Coronary artery (tissue), 2 donors: ENCODE data around the gene GOT1.

Experiments
- DNase-seq: peaks from one replicate; pipeline ENCODE4 v3.0.0-alpha.2; 2017; ENCODE audit warnings: low spot score
- H3K27ac ChIP-seq, 2 donors: fragments of 200-600 bp; sonication (generic); one replicate each; pipeline ENCODE4 v1.5.1; 2016 to 2019
- H3K4me3 ChIP-seq: fragments of 200-600 bp; sonication (generic); 2 replicates; pipeline ENCODE4 v1.5.1; 2016; ENCODE audit warnings: mild to moderate bottlenecking, moderate library complexity
- CTCF ChIP-seq: fragments of 200-600 bp; sonication (generic); IDR thresholded peaks from one replicate; pipeline ENCODE4 v1.5.1; 2019; ENCODE audit warnings: antibody characterized with exemption

The GOT1 gene

GRCh38 chr10:99374526-99374925 lies 55.9 kb downstream of the GOT1 start:
- H3K4me3 ChIP-seq, result no peak overlapping the region
- no peak for DNase-seq
- TF ChIP-seq CTCF, result no peak
- no peak overlapping the region for H3K27ac ChIP-seq

DNA sequence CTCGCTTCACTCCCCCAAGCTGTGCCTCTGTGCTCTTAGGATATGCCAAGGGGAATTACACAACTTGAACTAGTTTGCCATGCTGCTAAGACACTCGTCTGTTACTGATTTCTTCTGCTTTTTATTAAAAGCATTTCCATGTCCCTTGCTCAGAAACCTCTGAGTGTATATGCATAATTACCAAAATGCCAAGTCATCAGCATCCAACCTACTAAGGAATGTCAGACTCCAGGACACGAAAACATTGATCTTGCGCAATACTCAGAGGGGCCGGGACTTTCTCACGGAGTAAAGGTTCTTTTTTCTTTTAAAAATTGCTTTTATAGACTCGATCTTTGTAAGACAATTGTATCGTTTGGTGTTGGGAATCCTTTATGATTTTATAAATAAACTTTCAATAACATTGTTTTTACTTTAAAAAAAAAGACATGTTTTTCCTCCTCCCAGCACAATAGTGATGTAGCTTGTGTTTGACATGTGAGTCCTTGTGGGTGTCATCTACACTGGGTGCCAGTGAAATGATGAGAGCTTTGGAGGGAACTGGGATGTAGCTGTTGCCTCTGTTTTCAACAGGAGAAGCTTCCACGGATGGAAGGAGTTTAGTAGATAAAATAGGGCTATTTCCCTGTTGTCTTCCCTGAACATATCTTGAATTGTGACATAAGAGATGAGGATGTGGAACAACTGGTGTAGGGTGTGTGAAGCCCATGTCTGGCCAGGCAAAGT lies 57.7 kb downstream of the GOT1 start:
- Histone ChIP-seq H3K4me3 (no peak overlapping the region), H3K27ac (no peak overlapping the region)
- TF ChIP-seq CTCF, result no peak
- no peak for DNase-seq

- Histone ChIP-seq H3K4me3 (no peak overlapping the region), H3K27ac (no peak overlapping the region)
- TF ChIP-seq CTCF, result no peak
- DNase-seq, result no peak
These were observed 59.4 kb downstream of the GOT1 start for GRCh38 chr10:99370993-99371392.

DNA sequence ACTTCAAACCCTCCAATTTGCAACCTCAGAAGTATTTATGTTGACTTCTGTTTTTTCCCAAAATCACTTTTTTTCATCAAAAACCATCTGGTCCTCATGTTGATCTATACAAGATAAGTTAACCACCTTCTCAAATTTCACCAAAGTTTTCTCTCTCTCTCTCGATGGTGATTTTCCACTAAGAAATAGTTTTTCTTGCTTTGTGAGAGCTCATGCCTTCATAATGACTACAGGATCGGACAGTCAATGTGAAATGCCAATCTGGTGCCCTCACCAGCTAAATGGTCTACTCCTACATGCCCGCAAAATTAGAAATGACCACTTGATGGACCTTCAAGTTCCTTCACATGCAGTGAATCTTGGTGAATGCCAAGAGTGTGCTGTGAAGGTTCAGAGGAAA lies 60.9 kb downstream of the GOT1 start:
- Histone ChIP-seq H3K4me3 (no peak overlapping the region), H3K27ac (no peak overlapping the region)
- no peak for DNase-seq
- TF ChIP-seq CTCF, result no peak

GRCh38 chr10:99369126-99369525 lies 61.3 kb downstream of the GOT1 start:
- no peak for TF ChIP-seq CTCF
- DNase-seq, result no peak
- no peak overlapping the region for H3K27ac ChIP-seq
- no peak overlapping the region for H3K4me3 ChIP-seq

GRCh38 chr10:99368646-99369045 lies 61.8 kb downstream of the GOT1 start:
- no peak for TF ChIP-seq CTCF
- Histone ChIP-seq H3K4me3 (no peak overlapping the region), H3K27ac (no peak overlapping the region)
- DNase-seq, result no peak

- no peak for DNase-seq
- TF ChIP-seq CTCF, result no peak
- Histone ChIP-seq H3K27ac (no peak overlapping the region), H3K4me3 (no peak overlapping the region)
These were observed 63.8 kb downstream of the GOT1 start for GRCh38 chr10:99366666-99367065.
